ENCODE measurements around the gene NID2. TPM values are rescaled to one million over a fixed set of nuclear protein-coding genes. Genes with fewer than 3 reads are reported as not detected.
A peak's percentile ranks its signal among the peaks of the same experiment; 100 is the strongest.

The NID2 gene
- total and polyA plus RNA-seq, 10 of the 15 experiments (the other 5 are each of a cell fraction or from before 2014, with no cell fraction given): 0.04 to 0.49 (median 0.23) TPM; not detected in 3

DNA sequence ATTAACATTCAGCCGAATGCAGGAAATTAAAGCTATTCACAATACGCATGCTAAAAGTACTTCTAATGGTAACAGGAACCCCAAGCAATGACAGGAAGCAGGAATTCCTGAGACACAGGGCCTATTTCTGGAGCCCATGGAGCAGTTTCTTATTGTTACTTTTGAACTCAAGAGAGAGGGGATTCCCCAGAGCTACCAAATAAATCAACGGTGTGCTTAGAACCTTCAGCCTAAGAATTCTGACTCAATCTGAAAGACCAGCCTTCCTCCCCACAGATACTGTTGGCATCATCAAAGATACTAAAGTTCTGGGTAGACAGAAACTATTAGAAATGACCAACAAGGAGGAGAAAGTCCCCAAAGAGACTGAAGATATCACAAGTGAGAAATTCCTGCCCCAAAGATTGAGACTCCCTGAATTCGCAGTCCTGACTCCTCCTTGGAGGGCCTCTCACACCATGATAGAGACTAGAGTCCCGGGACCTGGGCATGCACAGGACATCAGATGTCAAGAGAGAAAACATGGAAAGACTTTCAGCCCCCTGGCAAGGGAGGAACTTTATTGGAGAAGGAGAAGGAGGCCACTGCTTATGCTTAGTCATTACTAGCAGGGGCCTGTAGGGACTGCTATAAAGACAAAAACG is 46.8 kb downstream of the NID2 start (continued):
- TF ChIP-seq SIX5 (IDR thresholded peaks at IDR 0.05; ENCODE audit: low read depth, low read length, severe bottlenecking): no peak
- TF ChIP-seq, protein P1, sequence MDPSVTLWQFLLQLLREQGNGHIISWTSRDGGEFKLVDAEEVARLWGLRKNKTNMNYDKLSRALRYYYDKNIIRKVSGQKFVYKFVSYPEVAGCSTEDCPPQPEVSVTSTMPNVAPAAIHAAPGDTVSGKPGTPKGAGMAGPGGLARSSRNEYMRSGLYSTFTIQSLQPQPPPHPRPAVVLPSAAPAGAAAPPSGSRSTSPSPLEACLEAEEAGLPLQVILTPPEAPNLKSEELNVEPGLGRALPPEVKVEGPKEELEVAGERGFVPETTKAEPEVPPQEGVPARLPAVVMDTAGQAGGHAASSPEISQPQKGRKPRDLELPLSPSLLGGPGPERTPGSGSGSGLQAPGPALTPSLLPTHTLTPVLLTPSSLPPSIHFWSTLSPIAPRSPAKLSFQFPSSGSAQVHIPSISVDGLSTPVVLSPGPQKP (IDR thresholded peaks at IDR 0.05; ENCODE audit: low read depth, low read length): no peak
- TF ChIP-seq PML (IDR thresholded peaks at IDR 0.05; ENCODE audit: low read length): no peak
- TF ChIP-seq RAD51 (IDR thresholded peaks at IDR 0.05): no peak
- TF ChIP-seq RFX5 (IDR thresholded peaks at IDR 0.05; ENCODE audit: low read depth, low read length): no peak
- TF ChIP-seq SUZ12 (IDR thresholded peaks at IDR 0.05; ENCODE audit: unreplicated experiment): no peak
- no peak for TF ChIP-seq SMAD5 (IDR thresholded peaks at IDR 0.05; ENCODE audit: low read depth)
- TF ChIP-seq ZZZ3 (IDR thresholded peaks at IDR 0.05; ENCODE audit: control insufficient read depth, insufficient read length, low read depth): no peak
- TF ChIP-seq MTA2 (IDR thresholded peaks at IDR 0.05; ENCODE audit: low read depth): no peak
- no peak for TF ChIP-seq ZNF622 (IDR thresholded peaks at IDR 0.05)
- TF ChIP-seq POLR2AphosphoS2 (IDR thresholded peaks at IDR 0.05; ENCODE audit: low read depth, low read length): no peak
- TF ChIP-seq RUNX3 (IDR thresholded peaks at IDR 0.05; ENCODE audit: low read length): peak; percentile 76
- no peak for TF ChIP-seq BHLHE40 (IDR thresholded peaks at IDR 0.05; ENCODE audit: borderline replicate concordance in 1 of 2, low read depth in 2 of 2, low read length in 1 of 2)
- TF ChIP-seq ATF7 (IDR thresholded peaks at IDR 0.05; ENCODE audit: low read depth): no peak
- no peak for TF ChIP-seq ZNF207 (IDR thresholded peaks at IDR 0.05; ENCODE audit: borderline replicate concordance)
- no peak for TF ChIP-seq NR2F1 (conservative IDR thresholded peaks at IDR 0.05)
- TF ChIP-seq, protein P2, sequence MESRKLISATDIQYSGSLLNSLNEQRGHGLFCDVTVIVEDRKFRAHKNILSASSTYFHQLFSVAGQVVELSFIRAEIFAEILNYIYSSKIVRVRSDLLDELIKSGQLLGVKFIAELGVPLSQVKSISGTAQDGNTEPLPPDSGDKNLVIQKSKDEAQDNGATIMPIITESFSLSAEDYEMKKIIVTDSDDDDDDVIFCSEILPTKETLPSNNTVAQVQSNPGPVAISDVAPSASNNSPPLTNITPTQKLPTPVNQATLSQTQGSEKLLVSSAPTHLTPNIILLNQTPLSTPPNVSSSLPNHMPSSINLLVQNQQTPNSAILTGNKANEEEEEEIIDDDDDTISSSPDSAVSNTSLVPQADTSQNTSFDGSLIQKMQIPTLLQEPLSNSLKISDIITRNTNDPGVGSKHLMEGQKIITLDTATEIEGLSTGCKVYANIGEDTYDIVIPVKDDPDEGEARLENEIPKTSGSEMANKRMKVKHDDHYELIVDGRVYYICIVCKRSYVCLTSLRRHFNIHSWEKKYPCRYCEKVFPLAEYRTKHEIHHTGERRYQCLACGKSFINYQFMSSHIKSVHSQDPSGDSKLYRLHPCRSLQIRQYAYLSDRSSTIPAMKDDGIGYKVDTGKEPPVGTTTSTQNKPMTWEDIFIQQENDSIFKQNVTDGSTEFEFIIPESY (IDR thresholded peaks at IDR 0.05): no peak
- no peak for TF ChIP-seq CHD4 (IDR thresholded peaks at IDR 0.05)
- no peak for TF ChIP-seq NFXL1 (IDR thresholded peaks at IDR 0.05; ENCODE audit: borderline replicate concordance)
- TF ChIP-seq HDAC6 (IDR thresholded peaks at IDR 0.05; ENCODE audit: unreplicated experiment): no peak
- TF ChIP-seq ZBTB40 (IDR thresholded peaks at IDR 0.05; ENCODE audit: borderline replicate concordance): no peak
- no peak for TF ChIP-seq CHD1 (IDR thresholded peaks at IDR 0.05; ENCODE audit: low read depth, low read length)
- no peak for TF ChIP-seq CBFB (IDR thresholded peaks at IDR 0.05; ENCODE audit: low read depth)
- no peak for TF ChIP-seq YY1 (IDR thresholded peaks at IDR 0.05; ENCODE audit: low read depth, low read length)
- no peak for TF ChIP-seq TCF3 (IDR thresholded peaks at IDR 0.05; ENCODE audit: borderline replicate concordance, insufficient read depth, low read depth, low read length)

Data from GM12878 (cell line).